Measurements from ENCODE around the gene THUMPD3.

GRCh38 chr3:9379327-9379726 lies 16.5 kb downstream of the THUMPD3 start:
- no peak for TF ChIP-seq CTCF (IDR thresholded peaks at IDR 0.05; ENCODE audit: insufficient read depth, low read depth, low read length)
- no peak for TF ChIP-seq EZH2 (IDR thresholded peaks at IDR 0.05; ENCODE audit: insufficient read depth, low read length)

Measured in astrocyte (in vitro differentiated cells and primary cell).